ENCODE results near the gene WT1. TPM values are rescaled to one million over a fixed set of nuclear protein-coding genes. Genes with fewer than 3 reads are reported as not detected.

Gene WT1
- total and polyA plus RNA-seq, 2 of the 8 experiments (the other 6 are each of a cell fraction or from before 2014, with no cell fraction given) = 0.05 to 0.17 TPM

DNA sequence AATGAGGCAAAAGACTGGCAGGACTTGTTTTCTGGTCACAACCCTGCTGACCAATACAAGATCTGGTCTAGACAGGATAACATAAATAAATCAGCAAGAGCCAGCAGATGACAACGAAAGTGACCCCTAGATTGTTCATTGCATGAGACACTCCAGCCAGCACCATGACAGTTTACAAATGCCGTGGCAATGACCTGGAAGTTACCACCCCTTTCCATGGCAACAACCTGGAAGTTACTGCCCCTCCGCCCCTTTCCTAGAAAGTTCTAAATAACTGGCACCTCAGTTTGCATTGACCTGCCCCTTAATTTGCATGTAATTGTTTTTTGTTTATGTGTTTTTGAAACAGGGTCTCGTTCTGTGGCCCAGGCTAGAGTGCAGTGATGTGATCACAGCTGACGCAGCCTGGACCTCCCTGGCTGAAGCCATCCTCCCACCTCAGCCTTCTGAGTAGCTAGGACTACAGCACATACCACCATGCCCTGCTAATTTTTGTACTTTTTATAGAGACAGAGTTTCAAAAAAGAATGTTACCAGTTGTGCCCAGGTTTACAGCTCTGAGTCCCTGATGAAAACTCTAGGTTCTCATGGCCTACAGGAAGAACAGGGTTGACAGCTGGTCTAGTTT, 38.1 kb upstream of the WT1 start (continued):
- no peak for TF ChIP-seq RBBP5 (IDR thresholded peaks at IDR 0.05; ENCODE audit: borderline replicate concordance, low read depth, low read length)

All from H1 (cell line).